Smooth muscle cell (in vitro differentiated cells): Measurements from ENCODE around the gene TAS2R14. TPM values are rescaled to one million over a fixed set of nuclear protein-coding genes. Genes with fewer than 3 reads are reported as not detected.

Experiments used
- DNase-seq: peaks from one replicate; lab custom pipeline; 2025; ENCODE audit not compliant: unreplicated experiment; lab: John Stamatoyannopoulos, UW
- H2AFZ ChIP-seq: fragments of 200-600 bp; sonication (generic); 2 replicates; pipeline ENCODE4 v1.6.0; 2016; ENCODE audit warnings: antibody characterized with exemption, low read depth, mild to moderate bottlenecking
- H3F3A ChIP-seq: fragments of 200-600 bp; sonication (generic); 2 replicates; pipeline ENCODE4 v1.6.0; 2017; ENCODE audit warnings: antibody characterized with exemption, low read depth
- H3K27ac ChIP-seq: fragments of 200-600 bp; sonication (generic); 2 replicates; pipeline ENCODE4 v1.5.1; 2016; ENCODE audit warnings: low read depth, mild to moderate bottlenecking
- H3K27me3 ChIP-seq: fragments of 200-600 bp; sonication (generic); 2 replicates; pipeline ENCODE4 v1.6.1; 2016; ENCODE audit warnings: low read depth, mild to moderate bottlenecking
- H3K36me3 ChIP-seq: fragments of 200-600 bp; sonication (generic); 2 replicates; pipeline ENCODE4 v1.5.1; 2016; ENCODE audit warnings: low read depth
- H3K4me1 ChIP-seq: fragments of 200-600 bp; sonication (generic); 2 replicates; pipeline ENCODE4 v1.5.1; 2016; ENCODE audit warnings: low read depth
- H3K4me2 ChIP-seq: fragments of 200-600 bp; sonication (generic); 2 replicates; pipeline ENCODE4 v1.6.0; 2016; ENCODE audit warnings: mild to moderate bottlenecking
- H3K4me3 ChIP-seq: fragments of 200-600 bp; sonication (generic); 2 replicates; pipeline ENCODE4 v1.5.1; 2016; ENCODE audit warnings: mild to moderate bottlenecking
- H3K79me2 ChIP-seq: fragments of 200-600 bp; sonication (generic); 2 replicates; pipeline ENCODE4 v1.6.0; 2016; ENCODE audit warnings: low read depth, mild to moderate bottlenecking
- H3K9ac ChIP-seq: fragments of 200-600 bp; sonication (generic); 2 replicates; pipeline ENCODE4 v1.6.0; 2016; ENCODE audit warnings: low read depth
- H3K9me3 ChIP-seq: fragments of 200-600 bp; sonication (generic); replicated peaks from 2 replicates; pipeline ENCODE4 v1.5.1; 2016; ENCODE audit warnings: low read depth
- H4K20me1 ChIP-seq: fragments of 200-600 bp; sonication (generic); 2 replicates; pipeline ENCODE4 v1.6.0; 2016; ENCODE audit warnings: low read depth
- CTCF ChIP-seq: fragments of 200-600 bp; sonication (generic); IDR thresholded peaks from 2 replicates; pipeline ENCODE4 v1.5.1; 2017; ENCODE audit warnings: borderline replicate concordance, mild to moderate bottlenecking, antibody characterized with exemption; ENCODE audit not compliant: insufficient read depth, poor library complexity, severe bottlenecking
- WGBS: methylation state at CpG from one replicate; pipeline ENCODE4 v1.1.7; 2016; ENCODE audit warnings: low lambda C conversion rate; 5-methylcytosine and 5-hydroxymethylcytosine counted together
- polyA plus RNA-seq: library from polyadenylated mRNA; unstranded; fragments of >200 nt; fragmentation: Nextera tagmentation; extraction: Ambion mirVana; gene quantifications from 2 replicates; pipeline ENCODE4 v1.2.1, GENCODE V29; 2016
- total RNA-seq: library from RNA; depleted of rRNA; stranded (reverse); fragments of >200 nt; gene quantifications from 2 replicates; pipeline ENCODE4 v1.2.3, GENCODE V29; 2014

TAS2R14 gene
- total and polyA plus RNA-seq, 2 experiments from 2014 or later, result 2.5 to 5.8 TPM

- WGBS, result 72% methylated on average over 4 of the region's 4 CpGs
Measured at GRCh38 chr12:10960211-10960610, 21.1 kb upstream of the TAS2R14 start.

GRCh38 chr12:10959804-10960203 is 20.7 kb upstream of the TAS2R14 start:
- H3K27me3 ChIP-seq, result no peaks in the 10 kb centered on the region
- H3K9ac ChIP-seq, result no peak overlapping the region
- no peak overlapping the region for H2AFZ ChIP-seq
- H4K20me1 ChIP-seq, result no peaks in the 10 kb centered on the region
- H3K9me3 ChIP-seq, result no peaks in the 10 kb centered on the region
- H3K4me3 ChIP-seq, result no peak overlapping the region
- H3F3A ChIP-seq, result no peaks in the 10 kb centered on the region
- no peak overlapping the region for H3K4me2 ChIP-seq
- DNase-seq, result no peak
- H3K4me1 ChIP-seq, result no peaks in the 10 kb centered on the region
- H3K79me2 ChIP-seq, result peaks cover 36% of the 10 kb centered on the region
- 79% methylated on average over 2 of the region's 2 CpGs for WGBS
- no peaks in the 10 kb centered on the region for H3K36me3 ChIP-seq
- no peak overlapping the region for H3K27ac ChIP-seq
- TF ChIP-seq CTCF, result no peak

More at GRCh38 chr12:10960211-10960610, 21.1 kb upstream of the TAS2R14 start:
- peaks cover 32% of the 10 kb centered on the region for H3K79me2 ChIP-seq
- H3K36me3 ChIP-seq, result no peaks in the 10 kb centered on the region
- H2AFZ ChIP-seq, result no peak overlapping the region
- H3K4me1 ChIP-seq, result no peaks in the 10 kb centered on the region
- H3K27ac ChIP-seq, result no peak overlapping the region
- no peak overlapping the region for H3K4me2 ChIP-seq
- no peak overlapping the region for H3K9ac ChIP-seq
- no peaks in the 10 kb centered on the region for H3K27me3 ChIP-seq
- H4K20me1 ChIP-seq, result no peaks in the 10 kb centered on the region
- no peak for TF ChIP-seq CTCF
- H3F3A ChIP-seq, result no peaks in the 10 kb centered on the region
- no peak overlapping the region for H3K4me3 ChIP-seq
- no peak for DNase-seq
- no peaks in the 10 kb centered on the region for H3K9me3 ChIP-seq

- no peak for DNase-seq
- Histone ChIP-seq H3K27ac (no peak overlapping the region), H3K79me2 (peaks cover 49% of the 10 kb centered on the region), H3K4me1 (no peaks in the 10 kb centered on the region), H3K4me3 (no peak overlapping the region), H3K9me3 (no peaks in the 10 kb centered on the region), H3K27me3 (no peaks in the 10 kb centered on the region), H3K4me2 (no peak overlapping the region), H4K20me1 (peaks cover 12% of the 10 kb centered on the region), H3K9ac (no peak overlapping the region), H3K36me3 (no peaks in the 10 kb centered on the region), H3F3A (no peaks in the 10 kb centered on the region), H2AFZ (no peak overlapping the region)
- TF ChIP-seq CTCF, result no peak
Measured at GRCh38 chr12:10957741-10958140, 18.7 kb upstream of the TAS2R14 start.

- no peak overlapping the region for H3K4me2 ChIP-seq
- no peak overlapping the region for H2AFZ ChIP-seq
- H3K4me1 ChIP-seq, result no peaks in the 10 kb centered on the region
- no peaks in the 10 kb centered on the region for H3K9me3 ChIP-seq
- no peaks in the 10 kb centered on the region for H3K27me3 ChIP-seq
- no peak overlapping the region for H3K4me3 ChIP-seq
- H3K36me3 ChIP-seq, result no peaks in the 10 kb centered on the region
- H3K79me2 ChIP-seq, result peaks cover 49% of the 10 kb centered on the region
- DNase-seq, result no peak
- H4K20me1 ChIP-seq, result peaks cover 12% of the 10 kb centered on the region
- H3F3A ChIP-seq, result no peaks in the 10 kb centered on the region
- H3K9ac ChIP-seq, result no peak overlapping the region
- H3K27ac ChIP-seq, result no peak overlapping the region
- no peak for TF ChIP-seq CTCF
Measured at GRCh38 chr12:10956085-10956484, 17.0 kb upstream of the TAS2R14 start.
